ENCODE data around the gene SFI1.
A peak's percentile ranks its signal among the peaks of the same experiment; 100 is the strongest.

GRCh38 chr22:31561238-31561887, 65.0 kb downstream of the SFI1 start:
- peak; percentile 76 for TF ChIP-seq CTCF (IDR thresholded peaks at IDR 0.05; ENCODE audit: poor library complexity)
- TF ChIP-seq EZH2 (IDR thresholded peaks at IDR 0.05; ENCODE audit: borderline replicate concordance): no peak

All from hepatocyte (in vitro differentiated cells).